ENCODE data around the gene DEAF1. TPM values are rescaled to one million over a fixed set of nuclear protein-coding genes. Genes with fewer than 3 reads are reported as not detected.

The DEAF1 gene
- total RNA-seq, 2 donors from 2014 or later: 22.9 to 25.5 TPM

- intact Hi-C loops (cut with DNase I): no loop called here
- peak; percentile 72 for DNase-seq (ENCODE audit: low spot score)
These were observed 55.6 kb downstream of the DEAF1 start for GRCh38 chr11:639332-639955.

- intact Hi-C loops (cut with DNase I): no loop called here
- DNase-seq (ENCODE audit: low spot score): no peak
These were observed 56.2 kb downstream of the DEAF1 start for GRCh38 chr11:638631-639331.

- intact Hi-C loops (cut with DNase I): no loop called here
- DNase-seq (ENCODE audit: low spot score): peak; percentile 77
These were observed 57.2 kb downstream of the DEAF1 start for GRCh38 chr11:637593-638521.

GRCh38 chr11:637333-637592, 57.8 kb downstream of the DEAF1 start:
- intact Hi-C loops (cut with DNase I): no loop called here
- DNase-seq (ENCODE audit: low spot score): peak; percentile 71

GRCh38 chr11:636511-637332, 58.3 kb downstream of the DEAF1 start, which contains the start of gene DRD4:
TSS of gene DRD4 (plus strand) at chr11:637269. CDS start at chr11:637305, 36 bp downstream.
- DNase-seq (ENCODE audit: low spot score): peak; percentile 81

GRCh38 chr11:635945-636510, 59.0 kb downstream of the DEAF1 start:
- peak; percentile 68 for DNase-seq (ENCODE audit: low spot score)
- intact Hi-C loops (cut with DNase I): no loop called here

More at GRCh38 chr11:636511-637332, 58.3 kb downstream of the DEAF1 start, which contains the start of gene DRD4:
- intact Hi-C loops (cut with DNase I): no loop called here

- DNase-seq (ENCODE audit: low spot score): no peak
- intact Hi-C loops (cut with DNase I): no loop called here
These were observed 64.2 kb downstream of the DEAF1 start for GRCh38 chr11:630871-631270.

- no peak for DNase-seq (ENCODE audit: low spot score)
- intact Hi-C loops (cut with DNase I): no loop called here
These were observed 65.8 kb downstream of the DEAF1 start for GRCh38 chr11:629237-629583.

- no peak for DNase-seq (ENCODE audit: low spot score)
These were observed 67.0 kb downstream of the DEAF1 start for GRCh38 chr11:628056-628455.

GRCh38 chr11:627308-627576, 67.8 kb downstream of the DEAF1 start:
- no peak for DNase-seq (ENCODE audit: low spot score)
- intact Hi-C loops (cut with DNase I): no loop called here

More at GRCh38 chr11:628056-628455, 67.0 kb downstream of the DEAF1 start:
- intact Hi-C loops (cut with DNase I): no loop called here

GRCh38 chr11:626475-627307, 68.3 kb downstream of the DEAF1 start, which contains the start of gene SCT:
TSS of gene SCT (minus strand) at chr11:627181. CDS start at chr11:627143, 38 bp downstream.
- intact Hi-C loops (cut with DNase I): no loop called here
- DNase-seq (ENCODE audit: low spot score): no peak

GRCh38 chr11:625636-626268, 69.3 kb downstream of the DEAF1 start:
- intact Hi-C loops (cut with DNase I): no loop called here
- no peak for DNase-seq (ENCODE audit: low spot score)

- intact Hi-C loops (cut with DNase I): no loop called here
- no peak for DNase-seq (ENCODE audit: low spot score)
These were observed 70.1 kb downstream of the DEAF1 start, which contains the start of gene CDHR5 for GRCh38 chr11:624705-625635. TSS of gene CDHR5 (minus strand) at chr11:624955. CDS start at chr11:624902, 53 bp downstream.

- DNase-seq (ENCODE audit: low spot score): no peak
- intact Hi-C loops (cut with DNase I): no loop called here
These were observed 70.9 kb downstream of the DEAF1 start for GRCh38 chr11:623999-624704.

- intact Hi-C loops (cut with DNase I): no loop called here
- no peak for DNase-seq (ENCODE audit: low spot score)
These were observed 71.6 kb downstream of the DEAF1 start for GRCh38 chr11:623349-623869.

GRCh38 chr11:621838-622237, 73.2 kb downstream of the DEAF1 start:
- intact Hi-C loops (cut with DNase I): no loop called here
- DNase-seq (ENCODE audit: low spot score): no peak

Data from posterior vena cava (tissue), 2 donors.